Thyroid gland (tissue), 4 donors: ENCODE results near the gene VWF. TPM values are rescaled to one million over a fixed set of nuclear protein-coding genes. Genes with fewer than 3 reads are reported as not detected.

Source experiments
- DNase-seq, 2 donors: peaks; one replicate each; pipeline ENCODE4 v3.0.0-alpha.2; 2019
- H3K27ac ChIP-seq, 3 donors: fragments of 200-600 bp; sonication (generic); 1 replicate in 2 of 3; 2 replicates in 1 of 3; pipeline ENCODE4 v1.5.1; 2016 to 2019; ENCODE audit warnings: mild to moderate bottlenecking in 1 of 3, moderate library complexity in 1 of 3
- H3K27me3 ChIP-seq: fragments of 200-600 bp; sonication (generic); one replicate; pipeline ENCODE4 v1.5.1; 2019
- H3K36me3 ChIP-seq, 2 donors: fragments of 200-600 bp; sonication (generic); one replicate each; pipeline ENCODE4 v1.5.1; 2016 to 2019
- H3K4me1 ChIP-seq, 2 donors: fragments of 200-600 bp; sonication (generic); one replicate each; pipeline ENCODE4 v1.5.1; 2017 to 2019
- H3K4me3 ChIP-seq, 3 donors: fragments of 200-600 bp; sonication (generic); replicated peaks in 1 of 3; 1 replicate in 2 of 3; 2 replicates in 1 of 3; pipeline ENCODE4 v1.5.1; 2016; ENCODE audit warnings: mild to moderate bottlenecking in 1 of 3
- H3K9me3 ChIP-seq: fragments of 200-600 bp; sonication (generic); one replicate; pipeline ENCODE4 v1.5.1; 2017
- CTCF ChIP-seq, 6 experiments: fragments of 200-600 bp in 3 of 6; fragments of 450-650 bp in 3 of 6; sonication (generic) in 3 of 6; IDR thresholded peaks; one replicate each; pipeline ENCODE4 v1.5.1; 2016 to 2019; ENCODE audit warnings: antibody characterized with exemption in 6 of 6, mild to moderate bottlenecking in 2 of 6, inconsistent platforms in 1 of 6, moderate library complexity in 1 of 6
- POLR2A ChIP-seq, 2 donors: fragments of 450-650 bp; IDR thresholded peaks; one replicate each; pipeline ENCODE4 v1.6.1; 2017; ENCODE audit warnings: antibody characterized with exemption in 2 of 2, mild to moderate bottlenecking in 2 of 2, moderate library complexity in 1 of 2
- WGBS, 2 donors: methylation state at CpG; one replicate each; pipeline ENCODE4 v1.1.5; 2017; 5-methylcytosine and 5-hydroxymethylcytosine counted together
- intact Hi-C: fragments of 100-400 bp; cut with DNase I; formaldehyde crosslinking; loops from one replicate; pipeline ENCODE4 v1.15.1; 2023
- total RNA-seq, 4 donors: library from RNA; depleted of rRNA; stranded (reverse); fragments of >200 nt; gene quantifications; one replicate each; pipeline ENCODE4 v1.2.3, GENCODE V29; 2016

The VWF gene
- total RNA-seq, 4 donors from 2014 or later: 54.3 to 169 (median 98.5) TPM

GRCh38 chr12:6039894-6040601 is 84.4 kb downstream of the VWF start:
- peak; percentile 46 to 59 for DNase-seq
- H3K36me3 ChIP-seq: no peaks in the 10 kb centered on the region
- no peaks in the 10 kb centered on the region for H3K27me3 ChIP-seq
- no peaks in the 10 kb centered on the region for H3K9me3 ChIP-seq
- intact Hi-C loops: loop anchor here (5.0 kb wide), 1 partner anchor 53 kb away; no protein-coding TSS in a partner anchor
- WGBS, 2 donors: 27 to 28% methylated on average over 10 to 12 of the region's 12 CpGs
- no peak overlapping the region for H3K27ac ChIP-seq
- H3K4me3 ChIP-seq: no peak overlapping the region
- no peaks in the 10 kb centered on the region for H3K4me1 ChIP-seq
- TF ChIP-seq CTCF (IDR thresholded peaks at IDR 0.05) (peak; percentile 72 to 91 (median 88)), POLR2A (IDR thresholded peaks at IDR 0.05) (no peak)

- H3K9me3 ChIP-seq: no peaks in the 10 kb centered on the region
- intact Hi-C loops: loop anchor here (5.0 kb wide), 1 partner anchor 51 kb away; no protein-coding TSS in a partner anchor
- H3K27me3 ChIP-seq: no peaks in the 10 kb centered on the region
- H3K36me3 ChIP-seq: no peaks in the 10 kb centered on the region
- no peaks in the 10 kb centered on the region for H3K4me1 ChIP-seq
- no peak overlapping the region for H3K27ac ChIP-seq
- no peak overlapping the region for H3K4me3 ChIP-seq
- DNase-seq: peak in 1 of 2 donors; percentile 10
- WGBS, 2 donors: 55 to 74% methylated on average over 6 to 8 of the region's 8 CpGs
- TF ChIP-seq POLR2A (IDR thresholded peaks at IDR 0.05): no peak
- TF ChIP-seq CTCF (IDR thresholded peaks at IDR 0.05): peak in 4 of 6 experiments; percentile 21 to 49 (median 36)
Observed at GRCh38 chr12:6038160-6038559, 86.3 kb downstream of the VWF start.

GRCh38 chr12:6037459-6037858 is 87.0 kb downstream of the VWF start:
- no peak overlapping the region for H3K27ac ChIP-seq
- H3K27me3 ChIP-seq: no peaks in the 10 kb centered on the region
- intact Hi-C loops: loop anchor here (5.0 kb wide), 1 partner anchor 50 kb away; no protein-coding TSS in a partner anchor
- TF ChIP-seq POLR2A (IDR thresholded peaks at IDR 0.05) (no peak), CTCF (IDR thresholded peaks at IDR 0.05) (no peak)
- no peak overlapping the region for H3K4me3 ChIP-seq
- no peaks in the 10 kb centered on the region for H3K36me3 ChIP-seq
- H3K9me3 ChIP-seq: no peaks in the 10 kb centered on the region
- 85 to 90% methylated on average over 9 of the region's 9 CpGs for WGBS, 2 donors
- DNase-seq: no peak
- no peaks in the 10 kb centered on the region for H3K4me1 ChIP-seq

GRCh38 chr12:6036509-6036908 is 88.0 kb downstream of the VWF start:
- Histone ChIP-seq H3K4me1 (no peaks in the 10 kb centered on the region), H3K4me3 (no peak overlapping the region), H3K27ac (no peak overlapping the region), H3K27me3 (no peaks in the 10 kb centered on the region), H3K9me3 (no peaks in the 10 kb centered on the region), H3K36me3 (no peaks in the 10 kb centered on the region)
- no peak for TF ChIP-seq CTCF (IDR thresholded peaks at IDR 0.05)
- TF ChIP-seq POLR2A (IDR thresholded peaks at IDR 0.05): no peak
- intact Hi-C loops: loop anchor here (5.0 kb wide), 1 partner anchor 49 kb away; no protein-coding TSS in a partner anchor
- WGBS, 2 donors: 79 to 90% methylated on average over 1 to 3 of the region's 3 CpGs
- DNase-seq: no peak

- H3K9me3 ChIP-seq: no peaks in the 10 kb centered on the region
- H3K36me3 ChIP-seq: no peaks in the 10 kb centered on the region
- 79 to 89% methylated on average over 9 of the region's 9 CpGs for WGBS, 2 donors
- DNase-seq: no peak
- TF ChIP-seq CTCF (IDR thresholded peaks at IDR 0.05): no peak
- no peaks in the 10 kb centered on the region for H3K4me1 ChIP-seq
- H3K27me3 ChIP-seq: no peaks in the 10 kb centered on the region
- intact Hi-C loops: no loop called here
- no peak overlapping the region for H3K27ac ChIP-seq
- H3K4me3 ChIP-seq: no peak overlapping the region
Observed at GRCh38 chr12:6034596-6034995, 89.9 kb downstream of the VWF start.
